Measurements from ENCODE around the gene IYD.

GRCh38 chr6:150410906-150411305 is 42.1 kb downstream of the IYD start:
- TF ChIP-seq EZH2 (IDR thresholded peaks at IDR 0.05; ENCODE audit: borderline replicate concordance, low read length) = no peak
- no peak for TF ChIP-seq CTCF (conservative IDR thresholded peaks at IDR 0.05 in 1 of 2, IDR thresholded peaks at IDR 0.05 in 1 of 2; ENCODE audit: extremely low read depth in 1 of 2, insufficient read depth in 1 of 2, low read depth in 1 of 2, low read length in 2 of 2)
